Activated naive CD4-positive, alpha-beta T cell treated with anti-CD3 and anti-CD28 coated beads for 36 hours (primary cell): ENCODE results near the gene MDFIC. TPM values are rescaled to one million over a fixed set of nuclear protein-coding genes. Genes with fewer than 3 reads are reported as not detected.

Experiments used
- CTCF ChIA-PET: fragments of 350-600 bp; sonication (Branson Sonifier 250); formaldehyde crosslinking; loops from one replicate; lab custom pipeline; 2021; ENCODE audit warnings: antibody characterized with exemption; lab: Charles Lee
- DNase-seq: peaks from one replicate; pipeline ENCODE4 v3.0.0-alpha.2; 2020
- H3K27ac Mint-ChIP-seq: one replicate; pipeline ENCODE4 v1.8.0; 2021; ENCODE audit warnings: mild to moderate bottlenecking, mixed read lengths
- H3K27me3 Mint-ChIP-seq: one replicate; pipeline ENCODE4 v1.8.0; 2021; ENCODE audit warnings: low read depth, mixed read lengths
- H3K36me3 Mint-ChIP-seq: one replicate; pipeline ENCODE4 v1.8.0; 2021; ENCODE audit warnings: low read depth, mixed read lengths
- H3K4me1 Mint-ChIP-seq: one replicate; pipeline ENCODE4 v1.8.0; 2021; ENCODE audit warnings: low read depth, mixed read lengths
- H3K4me3 Mint-ChIP-seq: one replicate; pipeline ENCODE4 v1.8.0; 2021; ENCODE audit warnings: mild to moderate bottlenecking, moderate library complexity, mixed read lengths
- H3K9me3 Mint-ChIP-seq: one replicate; pipeline ENCODE4 v1.8.0; 2021; ENCODE audit warnings: mixed read lengths
- intact Hi-C: fragments of 100-400 bp; cut with micrococcal nuclease; formaldehyde crosslinking; loops from one replicate; pipeline ENCODE4 v1.15.1; 2023
- total RNA-seq, 2 experiments: library from RNA; stranded (reverse); gene quantifications; one replicate each; pipeline ENCODE4 v1.2.3, GENCODE V29; 2021

MDFIC gene
- total RNA-seq, 2 experiments from 2014 or later, result 79.4 to 93.1 TPM

GRCh38 chr7:114979803-114980507 lies 58.1 kb downstream of the MDFIC start:
- intact Hi-C loops, result no loop called here
- Mint-ChIP-seq H3K27me3 (no peaks in the 10 kb centered on the region), H3K4me1 (peaks cover 50% of the 10 kb centered on the region), H3K27ac (peak overlapping the region; percentile 44), H3K4me3 (no peak overlapping the region), H3K36me3 (peaks cover 34% of the 10 kb centered on the region), H3K9me3 (no peaks in the 10 kb centered on the region)
- DNase-seq, result no peak
- CTCF ChIA-PET, result no interaction called here

DNA sequence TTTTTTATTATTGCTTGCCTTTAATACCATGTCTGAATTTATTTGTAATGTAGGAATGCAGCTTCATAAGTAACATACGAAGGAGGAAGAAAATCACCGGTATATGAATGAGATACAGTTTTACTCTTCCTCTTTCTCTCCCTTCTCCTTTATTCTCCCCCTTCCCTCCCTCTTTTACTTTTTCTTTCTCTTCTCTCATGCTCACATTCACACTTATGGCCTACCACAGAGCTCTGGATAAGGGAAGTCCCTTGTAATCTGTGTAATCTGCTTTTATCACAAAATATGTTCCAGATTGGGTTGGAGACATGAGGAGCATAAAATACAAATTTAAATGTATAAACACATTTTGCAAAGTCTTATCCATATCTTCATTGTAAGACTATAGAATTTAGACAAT lies 59.4 kb downstream of the MDFIC start:
- Mint-ChIP-seq H3K27ac (no peak overlapping the region), H3K36me3 (peaks cover 45% of the 10 kb centered on the region), H3K27me3 (no peaks in the 10 kb centered on the region), H3K4me3 (no peak overlapping the region), H3K4me1 (peaks cover 51% of the 10 kb centered on the region), H3K9me3 (no peaks in the 10 kb centered on the region)
- CTCF ChIA-PET, result interaction anchor here (0.6 kb wide), 2 partner anchors 13 to 28 kb away, joined by 3 read pairs; no protein-coding TSS in a partner anchor
- DNase-seq, result no peak
- intact Hi-C loops, result no loop called here

GRCh38 chr7:114985116-114985715 lies 63.3 kb downstream of the MDFIC start:
- CTCF ChIA-PET, result no interaction called here
- H3K9me3 Mint-ChIP-seq, result no peaks in the 10 kb centered on the region
- peaks cover 55% of the 10 kb centered on the region for H3K36me3 Mint-ChIP-seq
- intact Hi-C loops, result no loop called here
- peak overlapping the region; percentile 5 for H3K27ac Mint-ChIP-seq
- no peak overlapping the region for H3K4me3 Mint-ChIP-seq
- peaks cover 37% of the 10 kb centered on the region for H3K4me1 Mint-ChIP-seq
- H3K27me3 Mint-ChIP-seq, result no peaks in the 10 kb centered on the region
- no peak for DNase-seq

- H3K27me3 Mint-ChIP-seq, result no peaks in the 10 kb centered on the region
- peaks cover 27% of the 10 kb centered on the region for H3K4me1 Mint-ChIP-seq
- intact Hi-C loops, result no loop called here
- H3K36me3 Mint-ChIP-seq, result peaks cover 50% of the 10 kb centered on the region
- no peak for DNase-seq
- CTCF ChIA-PET, result interaction anchor here (0.6 kb wide), 1 partner anchor 702 kb away, joined by 3 read pairs; no protein-coding TSS in a partner anchor
- H3K27ac Mint-ChIP-seq, result no peak overlapping the region
- H3K9me3 Mint-ChIP-seq, result peaks cover 3% of the 10 kb centered on the region
- H3K4me3 Mint-ChIP-seq, result no peak overlapping the region
These were observed 64.6 kb downstream of the MDFIC start for GRCh38 chr7:114986190-114987180.

- intact Hi-C loops, result no loop called here
- H3K4me3 Mint-ChIP-seq, result no peak overlapping the region
- H3K9me3 Mint-ChIP-seq, result peaks cover 3% of the 10 kb centered on the region
- DNase-seq, result no peak
- no peaks in the 10 kb centered on the region for H3K27me3 Mint-ChIP-seq
- H3K4me1 Mint-ChIP-seq, result peaks cover 22% of the 10 kb centered on the region
- CTCF ChIA-PET, result interaction anchor here (0.9 to 1.0 kb wide), 2 partner anchors 20 to 36 kb away, joined by 3 read pairs; no protein-coding TSS in a partner anchor
- peaks cover 49% of the 10 kb centered on the region for H3K36me3 Mint-ChIP-seq
- H3K27ac Mint-ChIP-seq, result no peak overlapping the region
These were observed 66.1 kb downstream of the MDFIC start for GRCh38 chr7:114988026-114988425.

DNA sequence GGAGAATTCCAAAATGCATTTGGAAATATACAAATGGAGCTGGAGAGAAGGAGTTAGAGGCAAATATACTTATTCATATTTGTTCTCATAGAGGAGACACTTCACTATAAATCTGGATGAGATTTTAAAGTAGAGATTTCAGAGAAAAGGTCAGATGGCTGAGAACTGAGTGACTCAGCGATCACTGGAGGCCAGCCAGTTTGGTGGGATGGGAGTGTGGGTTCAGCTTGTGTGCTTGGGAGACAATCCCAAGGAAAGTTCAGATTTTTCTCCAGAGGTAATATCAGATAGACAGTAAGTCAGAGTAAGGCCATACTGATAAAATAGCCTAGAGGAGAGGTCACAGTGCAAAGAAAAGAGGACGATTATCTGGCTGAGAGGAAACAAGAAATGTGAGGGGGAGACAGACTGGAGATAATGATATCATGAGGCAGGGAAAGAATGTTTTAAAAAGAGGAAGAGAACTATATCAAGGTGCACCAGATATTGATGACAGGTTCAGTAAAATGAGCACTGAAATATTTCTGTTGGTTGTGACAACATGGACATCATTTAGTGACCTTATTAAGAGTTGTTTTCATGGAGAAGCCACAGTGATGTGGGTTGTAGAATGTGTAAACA lies 67.0 kb downstream of the MDFIC start:
- H3K4me3 Mint-ChIP-seq, result no peak overlapping the region
- H3K27me3 Mint-ChIP-seq, result no peaks in the 10 kb centered on the region
- peaks cover 54% of the 10 kb centered on the region for H3K36me3 Mint-ChIP-seq
- DNase-seq, result no peak
- peaks cover 3% of the 10 kb centered on the region for H3K9me3 Mint-ChIP-seq
- CTCF ChIA-PET, result interaction anchor here (1.0 kb wide), 1 partner anchor 20 kb away, joined by 3 read pairs; no protein-coding TSS in a partner anchor
- H3K27ac Mint-ChIP-seq, result no peak overlapping the region
- intact Hi-C loops, result no loop called here
- peaks cover 30% of the 10 kb centered on the region for H3K4me1 Mint-ChIP-seq

DNA sequence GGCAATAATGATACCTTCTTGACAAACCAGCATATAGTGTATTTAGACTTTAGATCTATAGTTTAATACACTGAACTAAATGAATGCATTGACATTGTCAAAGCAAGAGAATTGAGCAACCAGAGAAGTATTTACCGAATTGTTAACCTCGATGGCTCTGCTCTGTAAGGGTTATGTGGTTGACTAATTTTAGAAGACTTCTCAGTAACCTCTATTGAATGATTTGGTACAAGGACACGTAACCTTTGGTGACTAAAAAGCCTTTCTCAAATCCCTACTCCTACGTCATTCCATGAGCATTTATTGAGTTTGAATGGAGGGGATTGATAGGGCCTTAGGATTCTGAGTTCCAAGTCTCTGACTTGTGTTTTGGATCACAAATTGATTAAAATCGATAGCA lies 67.6 kb downstream of the MDFIC start:
- Mint-ChIP-seq H3K4me1 (peaks cover 34% of the 10 kb centered on the region), H3K9me3 (peaks cover 3% of the 10 kb centered on the region), H3K4me3 (no peak overlapping the region), H3K27ac (no peak overlapping the region), H3K36me3 (peaks cover 52% of the 10 kb centered on the region), H3K27me3 (no peaks in the 10 kb centered on the region)
- intact Hi-C loops, result no loop called here
- DNase-seq, result no peak
- CTCF ChIA-PET, result interaction anchor here (0.6 to 1.0 kb wide), 2 partner anchors 124 to 579 kb away, joined by 3 to 5 read pairs; no protein-coding TSS in a partner anchor

- Mint-ChIP-seq H3K36me3 (peaks cover 45% of the 10 kb centered on the region), H3K27me3 (no peaks in the 10 kb centered on the region), H3K4me1 (peaks cover 63% of the 10 kb centered on the region), H3K4me3 (peak overlapping the region; percentile 30), H3K27ac (peak overlapping the region; percentile 79), H3K9me3 (no peaks in the 10 kb centered on the region)
- CTCF ChIA-PET, result interaction anchor here (1.2 to 1.4 kb wide), 2 partner anchors 47 to 100 kb away, joined by 6 read pairs; no protein-coding TSS in a partner anchor
- intact Hi-C loops, result no loop called here
- DNase-seq, result no peak
These were observed 75.9 kb downstream of the MDFIC start for GRCh38 chr7:114997487-114998404.

DNA sequence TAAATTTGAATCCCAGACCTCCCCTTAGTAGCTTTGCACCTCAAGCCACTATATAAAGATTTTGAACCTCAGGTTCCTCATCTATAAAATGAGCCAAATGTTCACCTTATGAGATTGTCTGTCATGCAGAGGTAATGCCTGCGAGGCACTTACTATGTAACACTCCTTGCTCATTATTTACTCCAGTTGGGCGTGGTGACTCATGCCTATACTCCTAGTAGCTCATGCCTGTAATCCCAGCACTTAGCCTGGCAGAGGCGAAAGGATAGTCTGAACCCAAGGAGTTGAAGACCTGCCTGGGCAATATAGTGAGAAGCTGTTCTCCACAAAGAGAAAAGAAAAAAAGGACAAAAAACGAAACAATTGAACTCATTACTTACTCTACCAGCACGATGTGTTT lies 82.2 kb downstream of the MDFIC start:
- intact Hi-C loops, result no loop called here
- no peak overlapping the region for H3K27ac Mint-ChIP-seq
- DNase-seq, result no peak
- no peaks in the 10 kb centered on the region for H3K27me3 Mint-ChIP-seq
- H3K9me3 Mint-ChIP-seq, result no peaks in the 10 kb centered on the region
- peaks cover 17% of the 10 kb centered on the region for H3K36me3 Mint-ChIP-seq
- H3K4me3 Mint-ChIP-seq, result no peak overlapping the region
- H3K4me1 Mint-ChIP-seq, result peaks cover 69% of the 10 kb centered on the region
- CTCF ChIA-PET, result no interaction called here

GRCh38 chr7:115005251-115005650 lies 83.4 kb downstream of the MDFIC start:
- intact Hi-C loops, result no loop called here
- CTCF ChIA-PET, result no interaction called here
- Mint-ChIP-seq H3K4me3 (no peak overlapping the region), H3K36me3 (peaks cover 17% of the 10 kb centered on the region), H3K9me3 (no peaks in the 10 kb centered on the region), H3K27me3 (no peaks in the 10 kb centered on the region), H3K4me1 (peaks cover 79% of the 10 kb centered on the region), H3K27ac (no peak overlapping the region)
- DNase-seq, result no peak

- intact Hi-C loops, result no loop called here
- peak overlapping the region; percentile 6 for H3K27ac Mint-ChIP-seq
- no peak overlapping the region for H3K4me3 Mint-ChIP-seq
- no peaks in the 10 kb centered on the region for H3K9me3 Mint-ChIP-seq
- no peak for DNase-seq
- CTCF ChIA-PET, result no interaction called here
- H3K36me3 Mint-ChIP-seq, result peaks cover 17% of the 10 kb centered on the region
- H3K27me3 Mint-ChIP-seq, result no peaks in the 10 kb centered on the region
- H3K4me1 Mint-ChIP-seq, result peaks cover 79% of the 10 kb centered on the region
These were observed 84.1 kb downstream of the MDFIC start for GRCh38 chr7:115005953-115006352.
